Eye (tissue), 1 donor: ENCODE data around the gene ANP32B.
"Not testable (repeated sequence)": the region's sequence is repeated elsewhere in the genome, so short reads cannot be mapped to it uniquely, and the experiment has no call there.

Experiments used
- DNase-seq: peaks from one replicate; pipeline ENCODE4 v3.0.0-alpha.2; 2015

The ANP32B gene

GRCh38 chr9:97982683-97983588 is at the start of gene ANP32B:
ANP32B (plus strand) TSS chr9:97983341; CDS start chr9:97983556, 215 bp downstream.
- peak; percentile 97 for DNase-seq

DNA sequence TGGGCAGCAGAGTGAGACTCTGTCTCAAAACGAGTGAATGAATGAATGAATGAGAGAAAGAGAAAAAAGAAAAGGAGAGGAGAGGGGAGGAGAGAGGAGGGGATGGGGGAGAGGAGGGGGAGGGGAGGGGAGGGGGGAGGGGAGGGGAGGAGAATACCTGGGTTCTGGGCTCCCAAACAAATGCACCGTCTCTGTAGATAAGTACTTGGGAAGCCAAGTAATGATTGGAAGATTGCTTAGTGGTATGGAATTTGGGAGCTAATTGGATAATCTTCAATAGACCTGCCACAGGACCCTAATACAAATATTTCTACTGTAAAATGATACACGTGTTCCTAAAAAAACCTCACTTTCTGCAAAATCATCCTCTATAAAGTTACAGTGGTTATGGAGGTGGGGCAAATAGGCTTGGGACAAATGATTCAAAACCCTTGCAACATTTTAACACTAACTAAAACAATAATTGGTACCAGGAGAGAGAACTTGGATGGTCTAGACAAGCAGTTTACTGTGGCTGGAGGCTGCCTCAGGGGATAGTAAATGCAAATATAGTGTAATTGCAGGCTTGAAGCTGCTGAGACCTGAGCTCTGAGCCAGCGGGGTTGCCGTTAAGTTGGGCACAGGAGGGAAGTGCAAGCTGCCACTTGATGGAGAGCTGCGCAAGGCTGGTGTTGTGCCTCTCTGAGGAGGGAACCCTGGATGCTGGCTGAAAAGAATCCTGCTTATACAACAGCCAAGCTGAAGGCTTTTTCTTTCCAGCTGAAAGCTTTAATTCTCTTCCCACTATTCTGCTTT is 48.6 kb upstream of the ANP32B start:
- DNase-seq: no peak

- no peak for DNase-seq
These were observed 47.9 kb upstream of the ANP32B start for GRCh38 chr9:97935276-97935675.

GRCh38 chr9:97936998-97937397 is 46.1 kb upstream of the ANP32B start:
- DNase-seq: no peak

GRCh38 chr9:97938081-97938644 is 45.0 kb upstream of the ANP32B start, which contains the start of gene HEMGN:
HEMGN (minus strand) TSS chr9:97938172; CDS start chr9:97938136, 36 bp downstream.
- no peak for DNase-seq

DNA sequence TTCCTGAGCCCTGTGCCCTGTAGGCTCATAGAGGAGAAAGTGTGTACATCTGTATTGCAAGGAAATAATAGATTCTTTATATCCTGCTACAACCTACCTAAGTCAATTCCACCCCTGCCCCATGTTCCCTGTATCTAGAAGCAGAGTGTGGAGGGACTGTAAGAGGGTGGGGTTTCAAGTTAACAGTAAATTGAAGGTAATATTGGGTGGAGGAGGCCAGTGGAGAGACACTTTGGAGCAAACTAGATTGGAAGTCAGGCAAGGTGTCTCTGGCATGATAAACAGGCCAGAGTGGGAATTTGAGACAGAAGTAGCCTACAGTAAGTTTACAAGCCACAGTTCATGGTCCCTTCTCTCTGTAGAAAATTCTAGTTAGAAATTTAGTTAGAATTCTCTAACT is 42.9 kb upstream of the ANP32B start:
- no peak for DNase-seq

- DNase-seq: no peak
These were observed 42.4 kb upstream of the ANP32B start for GRCh38 chr9:97940741-97941140.

DNA sequence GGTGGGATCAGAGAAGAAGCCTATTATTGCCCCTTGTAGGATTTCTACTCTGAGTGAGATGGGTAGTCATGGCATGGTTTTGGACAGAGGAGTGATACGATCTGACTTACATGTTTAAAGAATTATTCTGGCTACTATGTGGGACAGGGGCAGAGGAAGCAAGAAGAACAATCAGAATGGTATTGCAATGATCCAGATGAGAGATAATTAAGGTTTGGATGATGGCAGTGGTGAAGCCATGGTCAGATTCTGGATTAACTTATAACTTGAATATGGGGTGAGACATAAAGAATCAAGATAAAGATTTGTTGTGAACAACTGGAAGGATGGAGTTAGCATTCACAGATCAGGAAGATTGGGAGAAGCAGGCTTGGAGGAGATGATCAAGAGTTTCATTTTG is 41.8 kb upstream of the ANP32B start:
- DNase-seq: no peak

- DNase-seq: no peak
These were observed 39.8 kb upstream of the ANP32B start for GRCh38 chr9:97943308-97943855.

GRCh38 chr9:97944612-97945011 is 38.5 kb upstream of the ANP32B start:
- no peak for DNase-seq

DNA sequence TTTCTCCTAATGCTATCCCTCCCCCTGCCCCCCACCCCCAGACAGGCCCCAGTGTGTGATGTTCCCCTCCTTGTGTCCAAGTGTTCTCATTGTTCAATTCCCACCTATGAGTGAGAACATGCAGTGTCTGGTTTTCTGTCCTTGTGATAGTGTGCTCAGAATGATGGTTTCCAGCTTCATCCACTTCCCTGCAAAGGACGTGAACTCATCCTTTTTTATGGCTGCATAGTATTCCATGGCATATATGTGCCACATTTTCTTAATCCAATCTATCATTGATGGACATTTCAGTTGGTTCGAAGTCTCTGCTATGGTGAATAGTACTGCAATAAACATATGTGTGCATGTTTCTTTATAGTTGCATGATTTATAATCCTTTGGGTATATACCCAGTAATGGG is 37.7 kb upstream of the ANP32B start:
- DNase-seq: not testable (repeated sequence)

DNA sequence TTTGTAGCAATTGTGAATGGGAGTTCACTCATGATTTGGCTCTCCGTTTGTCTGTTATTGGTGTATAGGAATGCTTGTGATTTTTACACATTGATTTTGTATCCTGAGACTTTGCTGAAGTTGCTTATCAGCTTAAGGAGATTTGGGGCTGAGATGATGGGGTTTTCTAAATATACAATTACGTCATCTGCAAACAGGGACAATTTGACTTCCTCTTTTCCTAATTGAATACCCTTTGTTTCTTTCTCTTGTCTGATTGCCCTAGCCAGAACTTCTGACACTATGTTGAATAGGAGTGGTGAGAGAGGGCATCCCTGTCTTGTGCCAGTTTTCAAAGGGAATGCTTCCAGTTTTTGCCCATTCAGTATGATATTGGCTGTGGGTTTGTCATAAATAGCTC is 36.0 kb upstream of the ANP32B start:
- DNase-seq: not testable (repeated sequence)

GRCh38 chr9:97950873-97951272 is 32.3 kb upstream of the ANP32B start:
- not testable (repeated sequence) for DNase-seq

DNA sequence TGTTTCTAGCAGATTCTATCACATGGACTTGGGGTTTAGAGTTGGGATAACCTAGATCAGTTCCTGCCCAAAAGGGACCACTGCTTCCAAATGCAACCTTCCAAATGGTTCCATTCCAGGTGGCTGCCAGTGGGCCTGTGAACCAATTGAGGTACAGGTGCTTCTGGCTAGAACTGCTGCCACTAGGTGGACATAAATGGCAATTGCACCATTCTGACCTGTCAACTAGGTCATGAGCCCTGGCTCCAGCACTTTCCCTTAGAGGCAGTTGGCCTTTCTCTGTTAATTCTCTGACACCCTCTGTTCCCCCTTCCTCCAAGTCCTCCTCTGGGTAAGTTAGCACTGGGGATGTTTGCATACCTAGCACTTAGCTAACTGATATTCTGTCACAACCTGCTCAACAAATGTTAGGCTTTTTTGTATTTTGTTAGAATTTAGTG is 28.6 kb upstream of the ANP32B start:
- DNase-seq: peak; percentile 36

DNA sequence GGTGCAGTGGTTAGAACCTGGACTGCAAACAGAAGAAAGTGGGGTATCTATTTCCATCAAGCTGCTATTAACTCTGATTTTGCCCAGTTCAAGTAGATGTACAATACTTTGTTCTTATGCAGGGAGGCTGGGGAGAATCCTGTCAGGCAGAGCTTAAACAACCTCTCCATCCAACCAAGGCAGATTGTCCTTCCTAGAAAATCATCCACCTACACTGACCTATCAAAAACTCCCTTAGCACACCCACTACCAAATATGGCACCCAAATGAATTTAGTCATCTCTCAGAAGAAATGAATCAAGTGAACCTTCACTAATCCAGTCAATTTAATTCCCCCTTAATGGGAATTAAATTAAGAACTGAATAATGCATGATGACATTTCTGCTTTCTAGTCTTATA is 26.8 kb upstream of the ANP32B start:
- no peak for DNase-seq

- no peak for DNase-seq
These were observed 24.2 kb upstream of the ANP32B start for GRCh38 chr9:97958812-97959511.

DNA sequence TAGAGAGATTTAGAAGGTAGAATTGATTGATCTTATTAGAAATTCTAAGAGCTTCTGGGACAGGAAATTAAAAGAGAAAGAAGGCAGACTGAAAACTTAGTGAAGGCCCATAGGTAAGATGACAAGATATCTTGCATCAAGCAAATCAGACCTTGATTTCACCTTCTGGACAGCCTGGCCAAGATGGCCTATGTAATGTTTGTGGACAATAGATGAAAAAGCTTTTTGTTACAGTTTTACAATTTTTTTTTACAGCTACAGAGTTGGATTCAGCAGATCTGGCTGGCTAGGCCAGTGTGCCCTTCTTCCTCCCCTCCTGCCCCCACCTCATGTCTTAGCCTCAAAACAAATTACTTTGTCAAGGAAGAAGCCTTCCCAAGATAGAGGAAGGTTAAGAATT is 23.6 kb upstream of the ANP32B start:
- DNase-seq: no peak

- not testable (repeated sequence) for DNase-seq
These were observed 22.3 kb upstream of the ANP32B start for GRCh38 chr9:97960678-97961328.

- no peak for DNase-seq
These were observed 21.8 kb upstream of the ANP32B start for GRCh38 chr9:97961361-97961760.

GRCh38 chr9:97962136-97962535 is 21.0 kb upstream of the ANP32B start:
- DNase-seq: no peak

GRCh38 chr9:97962575-97962974 is 20.6 kb upstream of the ANP32B start:
- no peak for DNase-seq

- DNase-seq: no peak
These were observed 19.9 kb upstream of the ANP32B start for GRCh38 chr9:97963232-97963631.
